Fibroblast of lung (primary cell): Measurements from ENCODE around the gene PPP2R5C. TPM values are rescaled to one million over a fixed set of nuclear protein-coding genes. Genes with fewer than 3 reads are reported as not detected.

Experiments used
- DNase-seq, 2 donors: peaks; one replicate each; pipeline versions ENCODE4 v3.0.0 to v3.0.0-alpha.2; 2010; ENCODE audit warnings: low read depth in 2 of 2
- H2AFZ ChIP-seq: 2 replicates; pipeline ENCODE4 v1.5.1; 2012; ENCODE audit warnings: low read length, control low read depth, inconsistent platforms
- H3K27ac ChIP-seq: 2 replicates; pipeline ENCODE4 v1.5.1; 2011; ENCODE audit warnings: low read length, control low read depth; ENCODE audit not compliant: insufficient read depth
- H3K27me3 ChIP-seq: 2 replicates; pipeline ENCODE4 v1.5.1; 2011; ENCODE audit warnings: mild to moderate bottlenecking, low read length; ENCODE audit not compliant: control insufficient read depth, insufficient read depth
- H3K36me3 ChIP-seq: 2 replicates; pipeline ENCODE4 v1.5.1; 2011; ENCODE audit warnings: low read length; ENCODE audit not compliant: control insufficient read depth, insufficient read depth
- H3K4me1 ChIP-seq: 2 replicates; pipeline ENCODE4 v1.5.1; 2011; ENCODE audit warnings: low read length; ENCODE audit not compliant: control insufficient read depth, insufficient read depth; ENCODE audit errors: extremely low read depth
- H3K4me2 ChIP-seq: 2 replicates; pipeline ENCODE4 v1.5.1; 2011; ENCODE audit warnings: low read length, control low read depth; ENCODE audit not compliant: insufficient read depth; ENCODE audit errors: extremely low read depth
- H3K4me3 ChIP-seq, 4 experiments: fragments of 200-600 bp in 1 of 4; sonication (generic) in 1 of 4; replicated peaks in 1 of 4; 2 replicates each; pipeline ENCODE4 v1.5.1; 2011 to 2016; ENCODE audit warnings: low read length in 4 of 4, low read depth in 3 of 4, mild to moderate bottlenecking in 3 of 4, control low read depth in 2 of 4, inconsistent platforms in 1 of 4, mixed read lengths in 1 of 4; ENCODE audit not compliant: insufficient read depth in 1 of 4; ENCODE audit errors: control extremely low read depth in 1 of 4
- H3K79me2 ChIP-seq: 2 replicates; pipeline ENCODE4 v1.5.1; 2012; ENCODE audit warnings: mild to moderate bottlenecking, low read length, inconsistent platforms; ENCODE audit not compliant: control insufficient read depth, insufficient read depth
- H3K9ac ChIP-seq: 2 replicates; pipeline ENCODE4 v1.5.1; 2011; ENCODE audit warnings: mild to moderate bottlenecking, low read length, control low read depth; ENCODE audit not compliant: insufficient read depth
- H3K9me3 ChIP-seq: 2 replicates; pipeline ENCODE4 v1.5.1; 2012; ENCODE audit warnings: low read depth, low read length; ENCODE audit not compliant: control insufficient read depth, insufficient read depth
- H4K20me1 ChIP-seq: 2 replicates; pipeline ENCODE4 v1.5.1; 2011; ENCODE audit warnings: low read length; ENCODE audit not compliant: control insufficient read depth, insufficient read depth; ENCODE audit errors: extremely low read depth
- EZH2 ChIP-seq: IDR thresholded peaks from 2 replicates; pipeline ENCODE4 v1.5.1; 2012; ENCODE audit warnings: low read length, control low read depth, mild to moderate bottlenecking; ENCODE audit errors: missing control alignments
- polyA plus RNA-seq, 2 donors: library from polyadenylated mRNA; depleted of rRNA in 1 of 2; stranded (reverse) in 1 of 2; unstranded in 1 of 2; fragments of >200 nt; gene quantifications; 2 replicates each; pipeline ENCODE4 v1.2.1, GENCODE V29; 2011 to 2012; ENCODE audit warnings: missing spikeins in 1 of 2
- total RNA-seq: library from RNA; depleted of rRNA; stranded (reverse); fragments of >200 nt; gene quantifications from 2 replicates; pipeline ENCODE4 v1.2.1, GENCODE V29; 2014
- TF ChIP-seq, protein P1 (sequence below), 2 donors: IDR thresholded peaks in 1 of 2; conservative IDR thresholded peaks in 1 of 2; 1 replicate in 1 of 2; 2 replicates in 1 of 2; pipeline ENCODE4 v1.5.1; 2011 to 2012; ENCODE audit warnings: low read length in 2 of 2, control low read depth in 1 of 2, inconsistent platforms in 1 of 2, low read depth in 1 of 2, mild to moderate bottlenecking in 1 of 2

The PPP2R5C gene
- total and polyA plus RNA-seq, 2 donors (not counting 1 experiment from before 2014, with no cell fraction given), result 86.0 to 116 TPM

DNA sequence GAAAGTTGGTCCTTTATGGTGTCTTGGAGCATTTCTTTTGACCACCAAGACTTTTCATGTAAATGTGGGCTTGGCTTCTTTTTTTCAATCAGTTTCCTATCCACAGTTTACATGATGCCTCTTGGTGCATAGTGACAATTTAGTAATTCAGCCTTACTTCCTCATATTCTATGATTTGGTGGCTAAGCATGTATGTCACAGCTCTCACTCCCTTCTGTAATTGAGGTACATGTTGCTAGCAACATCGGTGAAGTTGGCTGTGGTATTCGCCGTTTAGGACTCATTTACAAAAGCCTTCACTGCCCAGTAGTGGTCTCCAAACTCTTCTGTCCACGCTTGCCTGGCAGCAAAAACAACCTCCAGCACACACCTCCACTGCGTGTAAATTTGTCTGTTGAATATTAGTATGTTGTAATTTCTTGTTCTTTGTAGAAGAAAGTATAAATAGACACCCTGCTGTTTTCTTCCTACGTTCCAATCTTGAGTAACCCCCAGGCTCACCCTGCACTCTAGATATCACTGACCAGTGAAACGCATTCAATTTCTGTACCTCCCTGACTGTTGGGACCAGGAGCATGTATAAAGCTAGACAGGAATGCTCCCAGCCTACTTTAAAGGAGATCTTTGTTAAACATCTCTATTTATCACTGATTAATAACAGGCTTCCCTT lies 90.4 kb downstream of the PPP2R5C start:
- H3K27ac ChIP-seq, result no peak overlapping the region
- peaks cover 2% of the 10 kb centered on the region for H3K4me1 ChIP-seq
- H3K36me3 ChIP-seq, result no peaks in the 10 kb centered on the region
- H3K9ac ChIP-seq, result no peak overlapping the region
- H3K4me2 ChIP-seq, result no peak overlapping the region
- no peak overlapping the region for H2AFZ ChIP-seq
- no peaks in the 10 kb centered on the region for H4K20me1 ChIP-seq
- no peaks in the 10 kb centered on the region for H3K27me3 ChIP-seq
- no peak for TF ChIP-seq EZH2
- TF ChIP-seq, protein P1, sequence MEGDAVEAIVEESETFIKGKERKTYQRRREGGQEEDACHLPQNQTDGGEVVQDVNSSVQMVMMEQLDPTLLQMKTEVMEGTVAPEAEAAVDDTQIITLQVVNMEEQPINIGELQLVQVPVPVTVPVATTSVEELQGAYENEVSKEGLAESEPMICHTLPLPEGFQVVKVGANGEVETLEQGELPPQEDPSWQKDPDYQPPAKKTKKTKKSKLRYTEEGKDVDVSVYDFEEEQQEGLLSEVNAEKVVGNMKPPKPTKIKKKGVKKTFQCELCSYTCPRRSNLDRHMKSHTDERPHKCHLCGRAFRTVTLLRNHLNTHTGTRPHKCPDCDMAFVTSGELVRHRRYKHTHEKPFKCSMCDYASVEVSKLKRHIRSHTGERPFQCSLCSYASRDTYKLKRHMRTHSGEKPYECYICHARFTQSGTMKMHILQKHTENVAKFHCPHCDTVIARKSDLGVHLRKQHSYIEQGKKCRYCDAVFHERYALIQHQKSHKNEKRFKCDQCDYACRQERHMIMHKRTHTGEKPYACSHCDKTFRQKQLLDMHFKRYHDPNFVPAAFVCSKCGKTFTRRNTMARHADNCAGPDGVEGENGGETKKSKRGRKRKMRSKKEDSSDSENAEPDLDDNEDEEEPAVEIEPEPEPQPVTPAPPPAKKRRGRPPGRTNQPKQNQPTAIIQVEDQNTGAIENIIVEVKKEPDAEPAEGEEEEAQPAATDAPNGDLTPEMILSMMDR (conservative IDR thresholded peaks at IDR 0.05 in 1 of 2, IDR thresholded peaks at IDR 0.05 in 1 of 2; ENCODE audit: low read depth in 1 of 2, low read length in 2 of 2), result no peak
- H3K79me2 ChIP-seq, result peaks cover 59% of the 10 kb centered on the region
- H3K4me3 ChIP-seq, result no peak overlapping the region
- H3K9me3 ChIP-seq, result no peaks in the 10 kb centered on the region
- no peak for DNase-seq

DNA sequence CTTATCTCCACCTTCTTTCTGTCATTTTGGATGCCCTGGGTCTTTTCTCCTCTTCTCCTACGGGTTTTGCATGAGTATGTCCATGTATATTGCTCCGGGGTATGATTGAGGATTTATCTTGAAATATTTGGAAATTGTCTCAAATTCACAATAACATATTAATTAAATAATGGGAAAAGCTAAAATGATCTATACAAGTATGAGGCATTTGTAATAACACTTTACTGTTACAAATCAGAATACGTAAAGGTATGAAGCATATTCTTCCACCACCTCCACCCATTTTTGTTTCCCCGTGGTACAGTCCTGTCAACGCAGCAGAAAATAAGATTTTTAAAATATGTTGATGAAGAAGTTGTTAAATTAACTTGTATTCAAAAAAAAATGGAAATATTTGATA lies 91.3 kb downstream of the PPP2R5C start:
- Histone ChIP-seq H3K9ac (no peak overlapping the region), H4K20me1 (no peaks in the 10 kb centered on the region)

DNA sequence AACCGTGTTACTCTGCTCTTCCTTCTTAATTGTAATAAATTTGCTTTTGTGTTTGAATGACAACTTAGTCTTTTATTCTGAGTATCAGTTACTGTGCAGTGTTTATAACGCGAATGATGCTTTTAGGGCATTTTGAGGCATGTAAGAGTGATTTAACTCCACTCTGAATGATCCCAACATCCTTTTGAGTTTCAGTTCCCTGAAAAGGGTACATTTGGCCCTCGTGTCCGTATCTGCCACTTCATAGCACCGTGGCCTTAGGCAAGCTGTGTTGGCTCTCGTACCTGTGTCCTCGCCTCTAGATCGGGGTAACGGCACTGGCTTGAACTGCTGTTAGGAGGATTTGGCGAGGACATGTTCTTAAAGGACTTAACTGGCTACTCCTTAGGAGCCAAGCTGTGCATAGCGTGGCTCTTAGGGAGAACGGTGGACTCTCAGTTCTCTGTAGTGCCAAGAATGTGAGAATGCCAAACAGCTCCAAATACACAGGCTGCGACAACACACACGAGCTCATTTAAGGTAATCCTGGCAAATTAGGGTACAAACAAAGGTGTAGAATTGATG lies 92.0 kb downstream of the PPP2R5C start:
- no peaks in the 10 kb centered on the region for H3K27me3 ChIP-seq
- H2AFZ ChIP-seq, result no peak overlapping the region
- H3K27ac ChIP-seq, result no peak overlapping the region
- H3K9me3 ChIP-seq, result no peaks in the 10 kb centered on the region
- no peak for TF ChIP-seq EZH2
- TF ChIP-seq, protein P1 (conservative IDR thresholded peaks at IDR 0.05 in 1 of 2, IDR thresholded peaks at IDR 0.05 in 1 of 2; ENCODE audit: low read depth in 1 of 2, low read length in 2 of 2), result no peak
- H3K4me2 ChIP-seq, result no peak overlapping the region
- peaks cover 3% of the 10 kb centered on the region for H3K36me3 ChIP-seq
- peaks cover 2% of the 10 kb centered on the region for H3K4me1 ChIP-seq
- no peak overlapping the region for H3K4me3 ChIP-seq
- no peak for DNase-seq
- H4K20me1 ChIP-seq, result no peaks in the 10 kb centered on the region
- no peak overlapping the region for H3K9ac ChIP-seq
- peaks cover 55% of the 10 kb centered on the region for H3K79me2 ChIP-seq

More for the DNA sequence above, 91.3 kb downstream of the PPP2R5C start:
- no peak for DNase-seq
- no peak for TF ChIP-seq EZH2
- Histone ChIP-seq H3K4me2 (no peak overlapping the region), H3K4me3 (no peak overlapping the region), H3K79me2 (peaks cover 57% of the 10 kb centered on the region), H3K27me3 (no peaks in the 10 kb centered on the region), H2AFZ (no peak overlapping the region), H3K9me3 (no peaks in the 10 kb centered on the region), H3K27ac (no peak overlapping the region), H3K36me3 (peaks cover 3% of the 10 kb centered on the region), H3K4me1 (peaks cover 2% of the 10 kb centered on the region)
